CD14-positive monocyte (primary cell): ENCODE results near the gene BRPF1. TPM values are rescaled to one million over a fixed set of nuclear protein-coding genes. Genes with fewer than 3 reads are reported as not detected.
A peak's percentile ranks its signal among the peaks of the same experiment; 100 is the strongest.

Source experiments
- DNase-seq, 3 donors: peaks; one replicate each; pipeline ENCODE4 v3.0.0-alpha.2; 2011 to 2022
- H2AFZ ChIP-seq: 2 replicates; pipeline ENCODE4 v1.6.0; 2012; ENCODE audit warnings: mild to moderate bottlenecking, low read depth, low read length, inconsistent platforms; ENCODE audit not compliant: insufficient read depth, poor library complexity, severe bottlenecking
- H3K27ac ChIP-seq, 2 donors: 1 replicate in 1 of 2; 2 replicates in 1 of 2; pipeline ENCODE4 v1.5.1; 2012 to 2013; ENCODE audit warnings: low read length in 2 of 2, control low read depth in 1 of 2, inconsistent platforms in 1 of 2, low read depth in 1 of 2, mild to moderate bottlenecking in 1 of 2
- H3K27me3 ChIP-seq, 2 donors: one replicate each; pipeline versions ENCODE4 v1.6.0 to v1.6.1; 2011 to 2013; ENCODE audit warnings: low read length in 2 of 2; ENCODE audit not compliant: control insufficient read depth in 2 of 2, insufficient read depth in 2 of 2
- H3K36me3 ChIP-seq, 2 donors: replicated peaks in 1 of 2; 1 replicate in 1 of 2; 2 replicates in 1 of 2; pipeline versions ENCODE4 v1.5.1 to v1.6.1; 2012 to 2013; ENCODE audit warnings: low read length in 2 of 2, control low read depth in 1 of 2, inconsistent platforms in 1 of 2, mild to moderate bottlenecking in 1 of 2; ENCODE audit not compliant: insufficient read depth in 2 of 2, control insufficient read depth in 1 of 2
- H3K4me1 ChIP-seq, 2 donors: 1 replicate in 1 of 2; 2 replicates in 1 of 2; pipeline versions ENCODE4 v1.5.1 to v1.6.1; 2012 to 2013; ENCODE audit warnings: low read length in 2 of 2, control low read depth in 1 of 2, inconsistent platforms in 1 of 2, mild to moderate bottlenecking in 1 of 2, moderate library complexity in 1 of 2; ENCODE audit not compliant: insufficient read depth in 2 of 2, control insufficient read depth in 1 of 2
- H3K4me2 ChIP-seq: replicated peaks from 2 replicates; pipeline ENCODE3; 2012; ENCODE audit warnings: low read length, moderate library complexity, mild to moderate bottlenecking; ENCODE audit not compliant: poor library complexity, severe bottlenecking; ENCODE audit errors: extremely low read depth
- H3K4me3 ChIP-seq, 3 experiments: fragments of 200-600 bp in 1 of 3; sonication (generic) in 1 of 3; replicated peaks in 1 of 3; 1 replicate in 2 of 3; 2 replicates in 1 of 3; pipeline ENCODE4 v1.5.1; 2011 to 2013; ENCODE audit warnings: low read length in 3 of 3, mild to moderate bottlenecking in 3 of 3, control low read depth in 2 of 3, low read depth in 2 of 3, inconsistent platforms in 1 of 3, moderate library complexity in 1 of 3
- H3K79me2 ChIP-seq: 2 replicates; pipeline ENCODE4 v1.6.0; 2012; ENCODE audit warnings: mild to moderate bottlenecking, control low read depth, inconsistent platforms, low read length, moderate library complexity; ENCODE audit not compliant: insufficient read depth
- H3K9ac ChIP-seq: 2 replicates; pipeline ENCODE4 v1.6.0; 2017; ENCODE audit warnings: low read length, mild to moderate bottlenecking; ENCODE audit not compliant: insufficient read depth, poor library complexity, severe bottlenecking
- H3K9me3 ChIP-seq, 2 donors: replicated peaks in 1 of 2; 1 replicate in 1 of 2; 2 replicates in 1 of 2; pipeline versions ENCODE4 v1.5.1 to v1.6.1; 2012 to 2013; ENCODE audit warnings: low read length in 2 of 2, control low read depth in 1 of 2; ENCODE audit not compliant: control insufficient read depth in 1 of 2, insufficient read depth in 1 of 2
- H4K20me1 ChIP-seq: 2 replicates; pipeline ENCODE4 v1.6.0; 2012; ENCODE audit warnings: mild to moderate bottlenecking, low read length, control low read depth, moderate library complexity; ENCODE audit not compliant: insufficient read depth
- H3K27ac Mint-ChIP-seq, 7 donors: one replicate each; pipeline ENCODE4 v1.8.0; 2020; ENCODE audit warnings: mild to moderate bottlenecking in 7 of 7, mixed read lengths in 7 of 7, moderate library complexity in 6 of 7, inconsistent platforms in 2 of 7
- H3K27me3 Mint-ChIP-seq, 3 donors: one replicate each; pipeline ENCODE4 v1.8.0; 2021 to 2022; ENCODE audit warnings: low read depth in 3 of 3, mild to moderate bottlenecking in 3 of 3, mixed read lengths in 3 of 3, moderate library complexity in 3 of 3, inconsistent platforms in 1 of 3
- H3K36me3 Mint-ChIP-seq, 2 donors: one replicate each; pipeline ENCODE4 v1.8.0; 2020; ENCODE audit warnings: mixed read lengths in 2 of 2, inconsistent platforms in 1 of 2, mild to moderate bottlenecking in 1 of 2
- H3K4me1 Mint-ChIP-seq: one replicate; pipeline ENCODE4 v1.8.0; 2020; ENCODE audit warnings: mild to moderate bottlenecking, mixed read lengths
- H3K4me3 Mint-ChIP-seq, 2 donors: one replicate each; pipeline ENCODE4 v1.8.0; 2020; ENCODE audit warnings: mild to moderate bottlenecking in 2 of 2, mixed read lengths in 2 of 2, moderate library complexity in 1 of 2
- H3K9me3 Mint-ChIP-seq, 7 donors: one replicate each; pipeline ENCODE4 v1.8.0; 2020 to 2022; ENCODE audit warnings: mixed read lengths in 7 of 7, mild to moderate bottlenecking in 6 of 7, moderate library complexity in 6 of 7, inconsistent platforms in 2 of 7
- WGBS: methylation state at CpG from one replicate; pipeline ENCODE4 v1.1.5; 2013; ENCODE audit warnings: missing lambda C conversion rate; ENCODE audit not compliant: insufficient coverage; 5-methylcytosine and 5-hydroxymethylcytosine counted together
- intact Hi-C, 2 donors: fragments of 100-400 bp; cut with micrococcal nuclease; formaldehyde crosslinking; loops; one replicate each; pipeline versions ENCODE4 v1.15.0 to v1.15.1; 2023
- polyA plus RNA-seq, 3 donors: library from polyadenylated mRNA; depleted of rRNA in 1 of 3; unstranded in 2 of 3; stranded (reverse) in 1 of 3; fragments of 300-500 nt in 2 of 3; fragments of >200 nt in 1 of 3; fragmentation: Illumina TruSeq in 2 of 3; gene quantifications; 1 replicate in 2 of 3; 2 replicates in 1 of 3; pipeline ENCODE4 v1.2.3, GENCODE V29; 2012 to 2021
- TF ChIP-seq, protein P1 (sequence below): fragments of 200-600 bp; IDR thresholded peaks from one replicate; pipeline ENCODE4 v1.8.0; 2022; ENCODE audit warnings: antibody characterized with exemption, mild to moderate bottlenecking

BRPF1 gene
- polyA plus RNA-seq, 3 donors: 5.1 to 22.5 (median 10.4) TPM

DNA sequence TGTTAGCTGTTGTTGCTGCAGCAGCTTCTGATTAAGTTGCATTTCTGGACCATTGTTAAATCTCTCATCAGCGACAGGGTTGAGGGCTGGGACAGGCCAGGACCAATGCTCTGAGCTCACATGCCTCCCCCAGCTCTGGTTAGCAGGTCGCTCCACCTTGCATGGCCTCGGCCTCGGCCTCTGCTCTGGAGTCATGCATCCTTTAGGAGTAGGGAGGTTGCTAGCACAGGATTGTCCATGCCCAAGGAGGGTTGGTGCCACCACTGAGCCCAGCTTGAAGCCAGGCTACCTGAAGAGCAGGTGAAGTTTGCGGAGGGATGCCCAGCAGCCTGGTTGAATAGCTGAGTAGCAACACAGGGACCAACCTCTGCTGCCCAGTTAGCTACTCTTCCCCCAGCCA, 39.1 kb upstream of the BRPF1 start:
- WGBS: 95% methylated on average over 4 of the region's 5 CpGs
- Histone ChIP-seq H3K27me3 (no peaks in the 10 kb centered on the region), H2AFZ (no peak overlapping the region), H3K4me3 (no peak overlapping the region), H3K27ac (no peak overlapping the region), H3K4me1 (no peaks in the 10 kb centered on the region), H3K79me2 (no peaks in the 10 kb centered on the region), H3K9ac (no peak overlapping the region), H4K20me1 (peaks cover 99% of the 10 kb centered on the region), H3K36me3 (peaks cover 100% of the 10 kb centered on the region in 2 donors), H3K4me2 (no peak overlapping the region), H3K9me3 (no peaks in the 10 kb centered on the region)
- Mint-ChIP-seq H3K36me3 (peaks cover 95 to 100% of the 10 kb centered on the region in 2 donors), H3K9me3 (no peaks in the 10 kb centered on the region), H3K27me3 (peaks cover 0 to 2% (median 1%) of the 10 kb centered on the region in 3 donors), H3K27ac (no peak overlapping the region), H3K4me3 (no peak overlapping the region), H3K4me1 (no peaks in the 10 kb centered on the region)
- DNase-seq: no peak
- intact Hi-C loops: no loop called here
- TF ChIP-seq, protein P1, sequence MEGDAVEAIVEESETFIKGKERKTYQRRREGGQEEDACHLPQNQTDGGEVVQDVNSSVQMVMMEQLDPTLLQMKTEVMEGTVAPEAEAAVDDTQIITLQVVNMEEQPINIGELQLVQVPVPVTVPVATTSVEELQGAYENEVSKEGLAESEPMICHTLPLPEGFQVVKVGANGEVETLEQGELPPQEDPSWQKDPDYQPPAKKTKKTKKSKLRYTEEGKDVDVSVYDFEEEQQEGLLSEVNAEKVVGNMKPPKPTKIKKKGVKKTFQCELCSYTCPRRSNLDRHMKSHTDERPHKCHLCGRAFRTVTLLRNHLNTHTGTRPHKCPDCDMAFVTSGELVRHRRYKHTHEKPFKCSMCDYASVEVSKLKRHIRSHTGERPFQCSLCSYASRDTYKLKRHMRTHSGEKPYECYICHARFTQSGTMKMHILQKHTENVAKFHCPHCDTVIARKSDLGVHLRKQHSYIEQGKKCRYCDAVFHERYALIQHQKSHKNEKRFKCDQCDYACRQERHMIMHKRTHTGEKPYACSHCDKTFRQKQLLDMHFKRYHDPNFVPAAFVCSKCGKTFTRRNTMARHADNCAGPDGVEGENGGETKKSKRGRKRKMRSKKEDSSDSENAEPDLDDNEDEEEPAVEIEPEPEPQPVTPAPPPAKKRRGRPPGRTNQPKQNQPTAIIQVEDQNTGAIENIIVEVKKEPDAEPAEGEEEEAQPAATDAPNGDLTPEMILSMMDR: no peak

DNA sequence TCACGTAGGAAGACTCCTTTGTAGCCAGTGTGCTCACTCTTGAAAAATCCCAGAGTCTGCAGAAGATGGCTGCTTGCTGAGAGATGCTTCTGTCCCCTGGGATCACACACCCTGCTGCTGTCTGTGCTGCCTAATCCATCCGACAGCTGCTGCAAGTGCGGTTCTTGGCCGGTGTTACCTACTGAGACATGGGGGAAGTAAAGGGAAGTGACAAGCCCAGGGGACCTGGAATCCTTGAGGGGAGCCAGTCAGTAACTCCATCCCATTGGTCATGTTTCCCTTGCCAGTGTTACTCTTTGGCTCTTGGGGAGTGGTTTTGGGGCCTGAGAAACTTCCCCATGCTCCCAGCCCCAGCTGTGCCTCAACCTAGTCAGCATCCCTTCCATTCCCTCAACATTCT, 36.2 kb upstream of the BRPF1 start:
- Histone ChIP-seq H3K9ac (no peak overlapping the region), H3K79me2 (no peaks in the 10 kb centered on the region), H2AFZ (no peak overlapping the region), H3K4me2 (no peak overlapping the region), H3K4me3 (no peak overlapping the region), H3K27ac (no peak overlapping the region), H3K4me1 (no peaks in the 10 kb centered on the region), H3K27me3 (no peaks in the 10 kb centered on the region), H3K36me3 (peaks cover 100% of the 10 kb centered on the region in 2 donors), H3K9me3 (no peaks in the 10 kb centered on the region), H4K20me1 (peaks cover 97% of the 10 kb centered on the region)
- Mint-ChIP-seq H3K27me3 (peaks cover 0 to 2% (median 0%) of the 10 kb centered on the region in 3 donors), H3K27ac (peak overlapping the region in 2 of 7 donors; percentile 8 to 71), H3K9me3 (no peaks in the 10 kb centered on the region), H3K4me3 (no peak overlapping the region), H3K36me3 (peaks cover 94 to 99% of the 10 kb centered on the region in 2 donors), H3K4me1 (no peaks in the 10 kb centered on the region)
- TF ChIP-seq, protein P1: no peak
- no peak for DNase-seq
- WGBS: 100% methylated on average over 4 of the region's 4 CpGs
- intact Hi-C loops: no loop called here
